NCI-H146 (cell line): Measurements from ENCODE around the gene F7.
"Not testable (repeated sequence)": the region's sequence is repeated elsewhere in the genome, so short reads cannot be mapped to it uniquely, and the experiment has no call there.

ENCODE experiments used
- DNase-seq: peaks from one replicate; lab custom pipeline; 2025; lab: John Stamatoyannopoulos, UW

Gene F7

DNA sequence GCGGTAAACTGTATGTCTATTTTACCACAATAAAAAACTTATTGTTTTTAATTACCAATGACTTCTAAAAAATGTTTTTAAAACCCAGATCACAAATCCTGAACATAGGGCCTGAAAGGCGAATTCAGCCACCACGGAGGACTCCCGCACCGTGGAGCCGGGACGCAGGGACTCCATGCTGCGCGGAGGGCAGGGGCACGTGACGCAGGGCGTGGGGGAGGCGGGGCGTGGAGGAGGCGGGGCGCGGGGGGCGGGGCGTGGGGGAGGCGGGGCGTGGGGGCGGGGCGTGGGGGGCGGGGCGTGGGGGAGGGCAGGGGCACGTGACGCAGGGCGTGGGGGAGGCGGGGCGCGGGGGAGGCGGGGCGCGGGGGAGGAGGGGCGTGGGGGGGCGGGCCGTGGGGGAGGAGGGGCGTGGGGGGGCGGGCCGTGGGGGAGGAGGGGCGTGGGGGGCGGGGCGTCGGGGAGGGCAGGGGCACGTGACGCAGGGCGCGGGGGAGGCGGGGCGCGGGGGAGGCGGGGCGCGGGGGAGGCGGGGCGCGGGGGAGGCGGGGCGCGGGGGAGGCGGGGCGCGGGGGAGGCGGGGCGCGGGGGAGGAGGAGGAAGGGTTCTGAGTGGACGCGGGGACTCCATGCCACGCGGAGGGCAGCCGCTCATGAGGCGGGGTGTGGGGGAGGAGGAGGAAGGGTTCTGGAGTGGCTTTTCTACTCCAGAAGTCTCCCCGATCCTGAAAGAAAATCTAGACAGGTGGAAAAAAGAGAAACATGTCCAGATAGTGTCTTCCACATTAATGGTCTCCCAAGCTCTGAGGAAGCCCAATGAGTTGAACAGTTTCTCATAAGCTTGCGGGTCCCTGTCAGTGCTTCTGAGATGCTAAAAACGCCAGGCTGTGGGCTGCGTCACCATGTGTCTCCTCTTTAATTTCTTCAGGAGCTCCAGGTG, 48.5 kb downstream of the F7 start:
- DNase-seq = peak; percentile 80

DNA sequence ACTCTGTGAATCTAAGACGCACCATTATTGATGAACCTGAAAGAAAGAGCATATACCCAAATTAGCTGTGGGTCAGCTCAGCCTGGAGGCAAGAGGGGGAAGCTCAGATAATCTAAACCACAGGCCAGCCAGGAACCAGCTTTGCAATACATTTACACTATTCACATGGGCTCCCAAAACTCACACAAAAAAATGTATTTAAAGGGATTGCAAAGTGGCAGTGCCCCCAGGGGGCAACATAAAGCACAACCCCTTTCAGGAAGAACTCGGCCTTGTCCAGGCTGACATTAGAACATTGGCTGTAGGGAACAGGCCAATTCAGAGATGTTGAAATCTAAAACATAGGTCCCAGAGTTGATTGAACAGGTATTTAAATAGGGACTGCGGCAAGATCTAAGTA, 49.6 kb downstream of the F7 start:
- no peak for DNase-seq

DNA sequence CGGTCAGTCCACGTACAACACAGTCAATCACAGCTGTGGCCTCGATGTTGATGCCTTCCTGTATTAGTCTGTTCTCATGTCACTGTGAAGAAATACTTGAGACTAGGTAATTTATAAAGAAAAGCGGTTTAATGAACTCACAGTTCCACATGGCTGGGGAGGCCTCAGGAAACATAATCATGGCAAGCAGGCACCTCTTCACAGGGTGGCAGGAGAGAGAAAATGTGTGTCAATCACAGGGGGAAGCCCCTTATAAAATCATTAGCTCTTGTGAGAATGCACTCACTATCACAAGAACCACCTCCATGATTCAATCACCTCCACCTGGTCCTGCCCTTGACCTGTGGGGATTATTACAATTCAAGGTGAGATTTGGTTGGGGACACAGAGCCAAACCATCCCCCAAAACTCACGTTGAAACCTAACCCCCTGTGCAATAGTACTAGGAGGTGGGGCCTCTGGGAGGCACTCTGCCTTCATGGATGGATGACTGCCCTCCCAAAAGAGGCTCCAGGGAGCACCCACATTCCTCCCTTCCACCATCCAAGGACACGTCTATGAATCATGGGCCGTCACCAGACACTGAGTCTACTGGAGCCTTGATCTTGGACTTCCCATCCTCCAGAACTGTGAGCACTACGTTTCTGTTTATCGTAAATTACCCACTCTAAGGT, 50.5 kb downstream of the F7 start:
- DNase-seq = no peak

DNA sequence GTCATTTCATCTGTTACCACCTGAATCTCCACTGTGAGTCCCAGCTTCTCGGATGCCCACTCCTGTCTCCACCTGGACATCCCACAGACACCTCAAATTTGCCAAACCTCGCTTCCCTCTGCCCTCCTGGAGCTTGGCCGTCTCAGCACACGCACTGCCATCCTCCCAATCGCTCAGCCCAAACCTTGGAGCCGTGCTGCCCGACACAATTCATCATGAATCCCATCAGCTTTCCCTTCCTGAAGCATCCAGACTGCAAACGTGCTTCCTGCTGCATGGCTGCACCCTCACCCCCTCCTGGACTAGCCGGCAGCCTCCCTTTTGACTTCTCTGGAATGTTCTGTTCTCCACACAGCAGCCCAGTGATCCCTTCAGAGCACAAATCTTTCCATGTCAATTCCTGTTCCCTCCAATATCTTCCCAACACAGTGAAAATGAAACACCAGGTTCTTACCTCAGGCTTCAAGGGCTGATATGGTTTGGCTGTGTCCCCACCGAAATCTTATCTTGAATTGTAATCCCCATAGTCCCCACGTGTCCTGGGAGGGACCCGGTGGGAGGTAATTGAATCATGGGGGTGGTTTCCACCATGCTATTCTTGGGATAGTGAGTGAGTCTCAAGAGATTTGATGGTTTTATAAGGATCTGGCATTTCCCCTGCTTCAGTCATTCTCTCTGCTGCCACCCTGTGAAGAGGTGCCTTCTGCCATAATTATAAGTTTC, 51.8 kb downstream of the F7 start:
- no peak for DNase-seq

DNA sequence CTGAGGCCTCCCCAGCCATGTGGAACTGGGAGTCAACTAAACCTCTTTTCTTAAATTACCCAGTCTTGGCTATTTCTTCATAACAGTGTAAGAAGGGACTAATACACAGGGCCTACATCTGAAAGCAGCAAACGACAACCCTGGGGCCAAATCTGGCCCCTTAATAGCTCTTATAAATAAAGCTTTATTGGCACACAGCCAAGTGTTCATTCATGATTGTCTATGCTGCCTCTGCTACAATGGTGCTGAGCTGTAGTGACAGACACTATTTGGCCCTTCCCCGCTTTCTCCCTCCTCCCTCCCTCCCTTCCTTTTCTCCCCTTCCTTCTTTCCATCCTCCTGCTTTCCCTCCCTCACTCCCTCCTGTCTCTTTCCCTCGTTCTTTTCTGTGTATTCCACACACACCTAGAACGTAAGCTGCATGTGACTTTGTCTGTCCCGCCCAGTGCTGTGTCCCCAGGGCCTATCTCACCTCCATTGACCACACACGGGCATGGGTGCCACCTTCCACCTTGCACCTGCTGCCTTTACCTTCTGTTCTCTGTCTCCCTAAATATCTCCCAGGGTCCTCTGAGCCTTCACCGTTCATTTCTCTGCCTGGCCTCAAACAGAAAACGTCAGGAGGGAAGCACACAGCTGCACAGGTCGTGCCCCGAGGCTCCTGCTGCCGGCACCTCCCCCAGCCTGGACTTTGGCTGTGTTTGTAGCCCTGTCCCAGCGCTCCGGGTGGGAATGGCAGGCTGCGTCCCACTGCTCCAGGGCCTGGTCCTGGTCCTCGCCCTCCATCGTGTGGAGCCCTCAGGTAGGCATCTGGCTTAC, 52.5 kb downstream of the F7 start, which contains the start of gene PROZ:
TSS of gene PROZ (plus strand) at position 720 of the 819 bp plus-strand sequence. CDS start at position 733, 13 bp downstream.
- DNase-seq = no peak

DNA sequence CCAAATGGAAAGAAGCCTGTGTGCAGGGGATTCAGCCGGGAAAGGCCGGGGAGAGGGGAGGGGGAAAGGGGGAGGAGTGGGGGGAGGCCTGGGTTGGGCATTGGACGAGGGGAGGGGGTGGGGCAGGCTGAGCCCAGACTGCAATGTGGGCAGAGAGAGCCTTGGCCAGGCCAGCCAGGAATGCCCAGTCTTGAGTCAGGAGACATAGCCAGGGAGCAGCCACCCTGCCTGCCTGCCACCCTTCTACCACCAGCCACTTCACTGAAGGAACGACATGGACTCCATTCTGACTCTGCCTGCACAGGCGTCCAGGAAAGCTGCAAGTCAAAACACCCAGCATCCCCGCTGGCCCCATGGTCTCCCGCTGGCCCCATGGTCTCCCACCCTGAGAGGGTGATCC, 53.4 kb downstream of the F7 start:
- no peak for DNase-seq

DNA sequence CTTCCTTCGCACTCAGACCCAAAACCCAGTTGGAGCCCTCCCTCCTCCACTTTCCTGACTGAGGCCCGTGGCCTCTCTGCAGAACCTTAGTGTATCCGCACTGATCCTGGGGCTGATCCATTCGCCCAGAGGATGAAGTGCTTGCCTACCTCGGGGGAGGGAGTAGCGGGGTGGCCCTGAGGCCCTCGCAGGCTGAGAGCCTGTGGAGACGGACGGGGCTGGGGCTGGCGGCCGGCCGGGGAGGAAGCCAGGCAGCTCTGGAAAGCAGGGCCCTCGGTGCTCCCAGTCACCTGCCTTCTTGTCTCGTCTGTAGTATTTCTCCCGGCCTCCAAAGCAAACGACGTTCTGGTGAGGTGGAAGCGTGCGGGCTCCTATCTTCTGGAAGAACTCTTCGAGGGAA, 54.1 kb downstream of the F7 start:
- no peak for DNase-seq

DNA sequence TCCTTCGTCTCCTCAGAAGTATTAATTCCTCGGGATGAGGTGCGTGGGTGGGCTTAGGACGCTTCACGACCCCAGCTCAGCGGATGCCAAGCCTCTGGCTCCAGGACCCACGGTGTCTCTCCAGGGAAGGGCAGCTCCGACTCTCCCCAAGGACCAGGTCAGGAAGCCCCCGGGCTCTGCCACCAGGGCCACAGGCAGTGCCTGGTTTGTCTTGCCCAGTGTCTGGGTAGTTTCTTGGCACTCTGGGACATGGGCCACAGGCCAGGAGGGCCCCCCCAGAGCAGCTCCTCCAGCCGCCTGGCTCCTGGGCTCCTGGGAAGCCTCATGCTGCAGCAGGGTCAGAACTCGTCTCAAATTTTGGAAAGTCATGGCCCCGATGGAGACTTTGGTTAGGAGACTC, 55.4 kb downstream of the F7 start:
- no peak for DNase-seq

DNA sequence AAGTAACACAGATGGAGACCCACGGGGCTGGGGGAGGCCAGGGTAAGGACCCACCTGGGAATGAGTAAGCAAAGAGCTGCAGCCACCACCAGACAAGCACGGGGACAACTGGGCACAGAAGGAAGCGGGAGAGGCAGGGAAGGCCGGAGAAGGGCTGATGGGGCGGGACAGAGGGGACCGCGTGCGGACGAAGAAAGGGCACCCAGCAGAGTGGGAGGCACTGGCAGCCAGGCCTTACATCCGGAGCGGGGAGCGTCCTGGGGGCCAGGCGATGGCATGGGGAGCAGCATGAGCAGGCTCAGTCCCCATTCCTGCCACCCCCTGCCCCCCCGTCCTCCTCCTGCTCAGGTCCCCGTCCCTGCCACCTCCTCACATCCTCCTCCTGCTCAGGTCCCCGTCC, 55.8 kb downstream of the F7 start:
- DNase-seq = peak; percentile 40

DNA sequence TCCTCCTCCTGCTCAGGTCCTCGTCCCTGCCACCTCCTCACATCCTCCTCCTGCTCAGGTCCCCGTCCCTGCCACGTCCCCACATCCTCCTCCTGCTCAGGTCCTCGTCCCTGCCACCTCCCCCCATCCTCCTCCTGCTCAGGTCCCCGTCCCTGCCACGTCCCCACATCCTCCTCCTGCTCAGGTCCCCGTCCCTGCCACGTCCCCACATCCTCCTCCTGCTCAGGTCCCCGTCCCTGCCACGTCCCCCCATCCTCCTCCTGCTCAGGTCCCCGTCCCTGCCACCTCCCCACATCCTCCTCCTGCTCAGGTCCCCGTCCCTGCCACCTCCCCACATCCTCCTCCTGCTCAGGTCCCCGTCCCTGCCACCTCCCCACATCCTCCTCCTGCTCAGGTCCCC, 56.4 kb downstream of the F7 start:
- DNase-seq = not testable (repeated sequence)

DNA sequence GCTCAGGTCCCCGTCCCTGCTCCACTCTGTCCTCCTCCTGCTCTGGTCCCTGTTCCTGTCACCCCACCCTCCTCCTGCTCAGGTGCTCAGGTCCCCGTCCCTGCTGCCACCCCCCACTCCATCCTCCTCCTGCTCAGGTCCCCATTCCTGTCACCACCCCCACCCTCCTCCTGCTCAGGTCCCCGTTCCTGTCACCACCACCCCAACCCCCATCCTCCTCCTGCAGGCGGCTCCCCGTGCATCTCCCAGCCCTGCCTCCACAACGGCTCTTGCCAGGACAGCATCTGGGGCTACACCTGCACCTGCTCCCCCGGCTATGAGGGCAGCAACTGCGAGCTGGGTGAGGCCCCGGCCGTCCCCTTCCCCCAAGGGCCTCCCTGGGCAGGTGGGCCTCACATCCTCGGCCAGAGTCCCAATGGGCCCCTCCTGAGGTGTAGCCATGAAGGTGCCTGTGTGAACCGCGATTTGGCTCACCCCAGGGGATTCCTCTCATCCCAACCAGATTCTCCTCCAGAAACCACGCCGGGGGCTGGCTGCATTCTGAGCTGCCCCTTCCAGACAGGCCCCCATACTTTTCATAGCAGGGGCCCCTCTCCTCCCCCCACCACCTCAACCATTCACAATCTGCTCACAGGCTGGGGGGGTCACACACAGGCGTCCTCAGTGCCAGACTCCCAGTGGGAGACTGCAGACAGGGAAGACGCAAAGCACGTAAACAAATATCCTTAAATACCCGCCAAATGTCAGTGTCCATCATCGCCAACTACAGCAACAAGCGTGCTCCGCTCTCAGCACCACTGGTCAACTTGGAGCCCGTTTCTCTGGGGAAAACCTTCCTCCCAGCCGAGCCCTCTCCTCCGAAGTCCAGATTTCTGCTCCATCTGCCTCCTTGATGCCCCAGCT, 57.4 kb downstream of the F7 start:
- peak; percentile 42 for DNase-seq

DNA sequence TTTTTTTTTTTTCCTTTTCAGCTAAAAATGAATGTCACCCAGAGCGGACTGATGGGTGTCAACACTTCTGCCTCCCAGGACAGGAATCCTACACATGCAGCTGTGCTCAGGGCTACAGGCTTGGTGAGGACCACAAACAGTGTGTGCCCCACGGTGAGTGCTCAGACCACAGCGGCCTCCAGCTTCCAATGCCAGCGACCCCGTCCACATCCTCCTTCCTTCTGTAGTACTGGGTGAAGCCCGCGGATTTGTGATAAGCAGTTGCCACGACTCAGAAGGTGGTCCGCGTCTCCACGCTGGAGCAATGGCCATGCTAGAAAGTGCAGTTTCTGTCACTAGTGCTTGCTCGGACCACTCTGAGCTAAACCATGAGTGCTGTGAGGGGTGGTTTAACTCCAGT, 58.9 kb downstream of the F7 start:
- no peak for DNase-seq

DNA sequence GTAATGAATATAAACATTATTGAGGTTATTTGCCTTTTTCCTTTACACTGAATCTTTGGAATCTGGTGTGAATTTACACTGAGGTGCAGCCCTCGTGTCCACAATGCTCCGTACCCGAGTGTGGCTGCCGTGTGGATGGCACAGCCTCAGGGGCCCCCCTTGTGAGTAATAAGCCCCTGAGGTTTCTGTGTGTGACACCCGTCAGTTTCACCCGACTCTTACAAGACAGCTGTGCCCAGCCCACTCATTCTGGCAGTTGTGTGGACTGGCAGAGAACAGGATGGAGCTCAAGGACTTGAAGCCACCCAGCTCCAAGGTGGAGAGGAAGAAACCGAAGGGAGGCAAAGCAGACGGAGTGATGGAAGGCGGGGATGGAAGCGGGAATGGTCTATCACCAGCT, 60.7 kb downstream of the F7 start:
- DNase-seq = no peak

DNA sequence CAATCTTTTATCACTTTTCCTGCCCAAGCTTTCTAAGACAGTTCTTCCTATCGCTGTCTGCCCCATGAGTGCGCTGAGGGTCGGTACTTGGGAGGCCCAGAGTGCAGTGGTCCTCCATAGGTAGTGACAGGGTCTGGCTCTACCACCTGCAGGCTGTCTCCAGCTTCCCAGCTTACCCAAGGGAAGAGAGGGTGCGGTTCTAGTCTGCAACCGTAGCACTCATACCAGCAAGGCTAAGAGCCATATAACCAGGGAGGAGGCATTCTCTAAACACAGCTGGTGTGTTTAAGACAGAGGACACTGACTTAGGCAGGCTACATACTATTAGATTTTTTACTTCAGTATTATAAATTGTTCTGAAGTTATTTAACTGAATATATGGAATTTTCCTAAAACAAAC, 61.1 kb downstream of the F7 start:
- no peak for DNase-seq

DNA sequence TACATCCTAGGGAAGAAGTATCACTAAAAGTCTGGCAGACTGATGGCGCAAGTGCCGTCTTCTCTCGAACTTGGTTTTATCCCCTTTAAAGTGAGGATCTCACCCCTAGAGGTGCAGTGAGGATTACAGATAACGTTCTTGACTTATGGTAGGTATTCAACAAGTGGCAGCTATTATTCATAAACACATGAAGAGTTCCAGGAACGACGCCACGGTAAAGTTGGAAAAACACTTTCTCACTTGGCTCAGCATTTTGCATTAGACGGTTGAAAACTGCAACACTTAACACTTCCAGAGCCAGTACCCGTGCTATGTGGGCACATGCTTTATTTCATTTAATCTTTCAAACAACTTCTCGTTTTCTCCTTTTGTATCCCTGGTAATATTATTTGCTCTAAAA, 61.6 kb downstream of the F7 start:
- no peak for DNase-seq

DNA sequence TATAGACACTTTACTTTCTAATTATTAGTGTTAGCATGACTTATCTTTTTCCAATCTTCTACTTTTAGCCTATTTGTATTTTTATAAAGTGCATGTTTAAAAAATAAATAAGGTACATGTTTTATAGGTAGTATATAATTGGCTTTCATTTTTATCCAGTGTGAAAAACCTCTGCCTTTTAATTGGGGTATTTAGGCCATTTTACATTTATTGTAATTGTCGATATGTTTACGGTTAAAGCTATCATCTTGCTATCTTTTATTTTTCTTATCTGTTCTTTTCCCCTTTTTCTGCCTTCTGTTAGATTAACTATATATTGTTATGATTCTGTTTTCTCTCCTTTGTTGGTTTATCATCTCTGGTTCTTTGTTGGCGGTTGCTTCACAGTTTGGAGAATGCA, 62.0 kb downstream of the F7 start:
- no peak for DNase-seq

DNA sequence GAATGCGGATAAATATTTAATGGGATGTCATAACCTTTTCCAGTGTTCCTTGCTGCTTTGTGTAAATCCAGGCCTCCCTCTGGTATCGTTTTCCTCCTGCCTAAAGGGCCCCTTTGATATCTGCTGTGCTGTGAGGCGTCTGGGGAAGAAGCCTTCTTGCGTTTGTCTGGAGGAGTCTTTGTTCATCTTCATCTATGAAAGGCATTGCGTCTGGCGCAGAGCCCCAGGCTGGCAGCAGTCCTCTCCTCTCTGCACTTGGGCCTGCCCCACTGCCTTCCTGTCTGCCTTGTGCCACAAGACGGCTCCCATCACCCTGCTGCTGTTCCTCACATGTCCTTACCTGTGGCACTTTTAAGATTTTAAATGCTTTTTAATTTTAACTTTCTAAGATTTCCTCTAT, 62.6 kb downstream of the F7 start:
- DNase-seq = no peak

DNA sequence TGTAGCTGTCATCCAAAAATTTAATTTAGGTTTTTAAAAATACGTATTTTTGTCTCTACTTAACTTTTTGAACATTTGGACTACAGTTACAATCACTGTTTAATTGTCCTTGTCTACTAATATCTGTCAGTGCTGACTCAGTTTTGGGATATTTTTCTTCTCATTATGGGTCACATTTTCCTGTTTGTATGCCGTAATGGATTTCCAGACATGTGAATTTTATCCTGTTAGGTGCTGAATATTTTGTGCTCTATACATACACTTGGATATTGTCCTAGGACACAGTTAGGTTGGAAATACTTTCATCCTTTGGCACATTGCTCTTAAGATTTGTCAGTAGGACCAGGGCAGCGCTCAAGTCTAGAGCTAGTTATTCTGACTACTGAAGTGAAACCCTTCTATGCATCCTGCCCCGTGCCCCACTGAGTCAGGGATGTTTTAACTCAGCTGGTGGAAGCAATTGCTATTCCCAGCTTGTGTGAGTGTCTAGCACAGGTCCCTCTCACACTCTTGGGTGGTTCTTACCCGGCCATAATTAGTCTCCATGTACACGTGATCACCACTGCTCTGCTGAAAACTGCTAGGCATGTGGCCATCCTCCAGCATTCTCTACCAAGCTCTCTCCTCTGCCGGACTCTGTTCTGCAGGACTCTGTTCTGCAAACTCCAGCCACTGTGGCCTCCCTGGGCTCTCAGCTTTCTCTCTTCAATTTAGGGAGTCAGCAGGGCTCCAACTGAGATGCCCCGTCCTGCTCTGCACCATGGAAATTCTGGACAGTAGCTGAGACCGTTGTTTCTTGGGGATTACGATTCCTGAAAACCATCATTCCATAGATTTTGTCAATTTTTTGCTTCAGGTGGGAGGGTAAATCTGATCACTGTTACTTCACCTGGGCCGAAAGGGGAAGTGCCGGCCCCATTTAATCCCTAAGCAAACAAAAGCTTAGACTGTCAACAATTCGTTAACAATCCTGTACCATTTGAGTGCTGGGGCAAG, 64.0 kb downstream of the F7 start:
- peak; percentile 71 for DNase-seq
